GM23248 (cell line): ENCODE measurements around the gene KIF25.

Source experiments
- EZH2 ChIP-seq: fragments of 200-600 bp; sonication (generic); IDR thresholded peaks from 2 replicates; pipeline ENCODE4 v1.6.1; 2018; ENCODE audit warnings: antibody characterized with exemption, mild to moderate bottlenecking; ENCODE audit not compliant: insufficient read depth, poor library complexity, severe bottlenecking
- EZH2phosphoT487 ChIP-seq: fragments of 200-600 bp; sonication (generic); IDR thresholded peaks from 2 replicates; pipeline ENCODE4 v1.6.1; 2018; ENCODE audit warnings: antibody characterized with exemption, moderate library complexity, mild to moderate bottlenecking, low read depth; ENCODE audit not compliant: insufficient read depth

DNA sequence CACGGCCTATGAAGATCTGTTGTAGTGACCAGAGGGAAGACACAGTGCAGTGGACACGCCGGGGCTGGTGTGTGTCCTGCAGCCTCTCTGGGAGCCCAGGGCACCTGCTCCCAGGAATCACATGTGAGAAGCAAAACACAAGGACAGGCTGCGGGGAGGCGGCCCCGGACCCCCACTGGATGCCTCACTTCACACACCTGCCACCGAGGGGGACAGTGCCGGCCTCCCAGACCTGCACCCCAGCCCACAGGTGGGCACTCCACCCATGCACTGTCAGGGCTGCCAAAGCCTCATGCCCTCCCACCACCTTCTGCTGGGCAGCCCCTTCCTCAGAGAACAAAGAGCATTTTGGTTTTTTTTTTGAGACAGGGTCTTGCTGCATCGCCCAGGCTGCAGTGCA lies 54.2 kb downstream of the KIF25 start:
- no peak for TF ChIP-seq EZH2
- no peak for TF ChIP-seq EZH2phosphoT487
